ENCODE data around the gene NCOA7. TPM values are rescaled to one million over a fixed set of nuclear protein-coding genes. Genes with fewer than 3 reads are reported as not detected.

NCOA7 gene
- total RNA-seq, 1 experiment from 2014 or later, result 14.4 TPM

DNA sequence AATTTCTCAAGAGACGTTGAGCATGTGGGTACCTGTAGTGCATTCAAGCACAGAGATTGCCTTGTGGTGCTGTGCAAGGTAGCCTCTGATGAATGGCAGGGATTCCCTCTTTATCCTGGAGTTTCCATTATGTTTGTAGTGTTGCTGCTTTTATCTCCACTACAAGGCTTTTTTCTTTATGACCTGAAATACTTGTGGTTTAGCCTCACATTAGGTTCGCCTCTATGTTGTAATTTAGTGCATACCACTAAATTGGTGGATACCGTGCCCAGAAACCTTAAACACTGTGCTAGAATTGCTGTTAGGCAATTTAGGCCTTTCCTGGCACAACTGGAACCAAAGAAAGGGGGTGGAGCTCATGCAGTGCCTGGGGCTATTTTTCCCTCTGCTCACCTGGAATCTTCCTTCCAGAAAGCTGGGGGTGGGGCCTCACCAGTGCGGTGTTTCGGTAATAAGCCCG lies 76.8 kb downstream of the NCOA7 start (continued):
- TF ChIP-seq, protein P1, sequence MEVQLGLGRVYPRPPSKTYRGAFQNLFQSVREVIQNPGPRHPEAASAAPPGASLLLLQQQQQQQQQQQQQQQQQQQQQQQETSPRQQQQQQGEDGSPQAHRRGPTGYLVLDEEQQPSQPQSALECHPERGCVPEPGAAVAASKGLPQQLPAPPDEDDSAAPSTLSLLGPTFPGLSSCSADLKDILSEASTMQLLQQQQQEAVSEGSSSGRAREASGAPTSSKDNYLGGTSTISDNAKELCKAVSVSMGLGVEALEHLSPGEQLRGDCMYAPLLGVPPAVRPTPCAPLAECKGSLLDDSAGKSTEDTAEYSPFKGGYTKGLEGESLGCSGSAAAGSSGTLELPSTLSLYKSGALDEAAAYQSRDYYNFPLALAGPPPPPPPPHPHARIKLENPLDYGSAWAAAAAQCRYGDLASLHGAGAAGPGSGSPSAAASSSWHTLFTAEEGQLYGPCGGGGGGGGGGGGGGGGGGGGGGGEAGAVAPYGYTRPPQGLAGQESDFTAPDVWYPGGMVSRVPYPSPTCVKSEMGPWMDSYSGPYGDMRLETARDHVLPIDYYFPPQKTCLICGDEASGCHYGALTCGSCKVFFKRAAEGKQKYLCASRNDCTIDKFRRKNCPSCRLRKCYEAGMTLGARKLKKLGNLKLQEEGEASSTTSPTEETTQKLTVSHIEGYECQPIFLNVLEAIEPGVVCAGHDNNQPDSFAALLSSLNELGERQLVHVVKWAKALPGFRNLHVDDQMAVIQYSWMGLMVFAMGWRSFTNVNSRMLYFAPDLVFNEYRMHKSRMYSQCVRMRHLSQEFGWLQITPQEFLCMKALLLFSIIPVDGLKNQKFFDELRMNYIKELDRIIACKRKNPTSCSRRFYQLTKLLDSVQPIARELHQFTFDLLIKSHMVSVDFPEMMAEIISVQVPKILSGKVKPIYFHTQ (CRISPR knock-in tag; IDR thresholded peaks at IDR 0.05), result no peak
- TF ChIP-seq TP53 (CRISPR knock-in tag; IDR thresholded peaks at IDR 0.05), result no peak

- Mint-ChIP-seq H3K36me3 (no peaks in the 10 kb centered on the region), H3K4me3 (no peak overlapping the region), H3K4me1 (peaks cover 20% of the 10 kb centered on the region), H3K27me3 (ENCODE audit: low read depth) (no peaks in the 10 kb centered on the region), H3K27ac (no peak overlapping the region), H3K9me3 (no peaks in the 10 kb centered on the region)
- POLR2A ChIA-PET, result no interaction called here
- no peak for DNase-seq (ENCODE audit: low spot score)
- CTCF ChIA-PET, result interaction anchor here (0.6 to 1.7 kb wide), 7 partner anchors 10 to 88 kb away, joined by 3 to 9 read pairs (median 6); partner anchors contain the start of gene HINT3
- no peak for ATAC-seq
- TF ChIP-seq NFE2L1 (CRISPR knock-in tag; IDR thresholded peaks at IDR 0.05) (no peak), MLX (CRISPR knock-in tag; IDR thresholded peaks at IDR 0.05) (no peak)
These were observed 77.5 kb downstream of the NCOA7 start for GRCh38 chr6:125868252-125868651.

DNA sequence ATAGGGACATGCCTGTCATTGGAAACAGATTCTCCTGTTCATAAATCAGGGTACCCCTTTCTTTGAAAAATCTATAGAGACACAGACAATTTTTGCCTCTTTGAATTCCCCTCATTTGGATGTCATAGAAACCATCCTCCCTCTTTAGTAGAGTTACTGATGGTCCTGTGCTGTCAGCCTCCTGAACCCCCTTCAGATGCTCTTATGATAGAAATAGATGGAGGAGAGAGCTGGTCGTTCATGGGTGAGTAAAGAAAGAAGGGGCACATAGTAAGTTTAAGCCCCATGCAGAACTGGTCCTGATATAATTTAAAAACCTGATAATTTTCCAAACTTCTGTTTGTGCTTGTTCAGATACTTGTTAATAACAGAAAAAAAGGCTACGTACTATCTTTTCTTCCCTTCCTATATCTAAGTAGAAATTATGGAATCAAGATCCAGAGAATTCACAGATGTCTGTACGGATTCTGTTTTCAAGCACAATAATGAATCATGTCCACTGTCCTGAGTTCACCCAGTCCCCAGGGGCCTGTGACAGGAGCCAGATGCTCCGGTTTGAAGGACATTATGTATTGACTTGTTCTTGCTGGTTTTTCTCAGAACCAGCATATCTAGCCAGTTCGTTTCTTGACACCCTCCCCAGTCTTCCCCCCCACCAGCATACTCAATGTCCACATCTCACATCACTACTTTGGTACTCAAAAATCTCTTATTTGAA lies 78.1 kb downstream of the NCOA7 start:
- Mint-ChIP-seq H3K27me3 (ENCODE audit: low read depth) (no peaks in the 10 kb centered on the region), H3K36me3 (no peaks in the 10 kb centered on the region), H3K9me3 (no peaks in the 10 kb centered on the region), H3K4me3 (no peak overlapping the region), H3K27ac (no peak overlapping the region), H3K4me1 (peaks cover 20% of the 10 kb centered on the region)
- ChIA-PET POLR2A (no interaction called here), CTCF (interaction anchor here (0.7 to 4.0 kb wide), 5 partner anchors 11 to 85 kb away, joined by 3 to 13 read pairs (median 9); no protein-coding TSS in a partner anchor)
- ATAC-seq (no peak), DNase-seq (ENCODE audit: low spot score) (no peak)
- TF ChIP-seq NR2C2 (CRISPR knock-in tag; IDR thresholded peaks at IDR 0.05) (no peak), ZNF281 (CRISPR knock-in tag; IDR thresholded peaks at IDR 0.05) (no peak), ZNF671 (CRISPR knock-in tag; IDR thresholded peaks at IDR 0.05) (no peak), NFATC4 (CRISPR knock-in tag; IDR thresholded peaks at IDR 0.05) (no peak), PREB (CRISPR knock-in tag; IDR thresholded peaks at IDR 0.05; ENCODE audit: borderline replicate concordance) (no peak), GABPB1 (CRISPR knock-in tag; IDR thresholded peaks at IDR 0.05) (no peak), MLX (CRISPR knock-in tag; IDR thresholded peaks at IDR 0.05) (no peak), CTCF (IDR thresholded peaks at IDR 0.05) (no peak)
- TF ChIP-seq, protein P2, sequence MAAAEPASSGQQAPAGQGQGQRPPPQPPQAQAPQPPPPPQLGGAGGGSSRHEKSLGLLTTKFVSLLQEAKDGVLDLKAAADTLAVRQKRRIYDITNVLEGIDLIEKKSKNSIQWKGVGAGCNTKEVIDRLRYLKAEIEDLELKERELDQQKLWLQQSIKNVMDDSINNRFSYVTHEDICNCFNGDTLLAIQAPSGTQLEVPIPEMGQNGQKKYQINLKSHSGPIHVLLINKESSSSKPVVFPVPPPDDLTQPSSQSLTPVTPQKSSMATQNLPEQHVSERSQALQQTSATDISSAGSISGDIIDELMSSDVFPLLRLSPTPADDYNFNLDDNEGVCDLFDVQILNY (CRISPR knock-in tag; IDR thresholded peaks at IDR 0.05), result no peak
- TF ChIP-seq, protein P3, sequence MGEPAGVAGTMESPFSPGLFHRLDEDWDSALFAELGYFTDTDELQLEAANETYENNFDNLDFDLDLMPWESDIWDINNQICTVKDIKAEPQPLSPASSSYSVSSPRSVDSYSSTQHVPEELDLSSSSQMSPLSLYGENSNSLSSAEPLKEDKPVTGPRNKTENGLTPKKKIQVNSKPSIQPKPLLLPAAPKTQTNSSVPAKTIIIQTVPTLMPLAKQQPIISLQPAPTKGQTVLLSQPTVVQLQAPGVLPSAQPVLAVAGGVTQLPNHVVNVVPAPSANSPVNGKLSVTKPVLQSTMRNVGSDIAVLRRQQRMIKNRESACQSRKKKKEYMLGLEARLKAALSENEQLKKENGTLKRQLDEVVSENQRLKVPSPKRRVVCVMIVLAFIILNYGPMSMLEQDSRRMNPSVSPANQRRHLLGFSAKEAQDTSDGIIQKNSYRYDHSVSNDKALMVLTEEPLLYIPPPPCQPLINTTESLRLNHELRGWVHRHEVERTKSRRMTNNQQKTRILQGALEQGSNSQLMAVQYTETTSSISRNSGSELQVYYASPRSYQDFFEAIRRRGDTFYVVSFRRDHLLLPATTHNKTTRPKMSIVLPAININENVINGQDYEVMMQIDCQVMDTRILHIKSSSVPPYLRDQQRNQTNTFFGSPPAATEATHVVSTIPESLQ (CRISPR knock-in tag; IDR thresholded peaks at IDR 0.05), result no peak
